SK-N-MC (cell line): ENCODE results near the gene EEF1AKMT2.

ENCODE experiments used
- EZH2 ChIP-seq: fragments of 200-600 bp; sonication (generic); IDR thresholded peaks from one replicate; pipeline ENCODE4 v1.6.1; 2017; ENCODE audit warnings: antibody characterized with exemption
- POLR2AphosphoS5 ChIP-seq: IDR thresholded peaks from 2 replicates; pipeline ENCODE4 v1.6.1; 2012; ENCODE audit warnings: mild to moderate bottlenecking, low read depth, low read length, borderline replicate concordance

DNA sequence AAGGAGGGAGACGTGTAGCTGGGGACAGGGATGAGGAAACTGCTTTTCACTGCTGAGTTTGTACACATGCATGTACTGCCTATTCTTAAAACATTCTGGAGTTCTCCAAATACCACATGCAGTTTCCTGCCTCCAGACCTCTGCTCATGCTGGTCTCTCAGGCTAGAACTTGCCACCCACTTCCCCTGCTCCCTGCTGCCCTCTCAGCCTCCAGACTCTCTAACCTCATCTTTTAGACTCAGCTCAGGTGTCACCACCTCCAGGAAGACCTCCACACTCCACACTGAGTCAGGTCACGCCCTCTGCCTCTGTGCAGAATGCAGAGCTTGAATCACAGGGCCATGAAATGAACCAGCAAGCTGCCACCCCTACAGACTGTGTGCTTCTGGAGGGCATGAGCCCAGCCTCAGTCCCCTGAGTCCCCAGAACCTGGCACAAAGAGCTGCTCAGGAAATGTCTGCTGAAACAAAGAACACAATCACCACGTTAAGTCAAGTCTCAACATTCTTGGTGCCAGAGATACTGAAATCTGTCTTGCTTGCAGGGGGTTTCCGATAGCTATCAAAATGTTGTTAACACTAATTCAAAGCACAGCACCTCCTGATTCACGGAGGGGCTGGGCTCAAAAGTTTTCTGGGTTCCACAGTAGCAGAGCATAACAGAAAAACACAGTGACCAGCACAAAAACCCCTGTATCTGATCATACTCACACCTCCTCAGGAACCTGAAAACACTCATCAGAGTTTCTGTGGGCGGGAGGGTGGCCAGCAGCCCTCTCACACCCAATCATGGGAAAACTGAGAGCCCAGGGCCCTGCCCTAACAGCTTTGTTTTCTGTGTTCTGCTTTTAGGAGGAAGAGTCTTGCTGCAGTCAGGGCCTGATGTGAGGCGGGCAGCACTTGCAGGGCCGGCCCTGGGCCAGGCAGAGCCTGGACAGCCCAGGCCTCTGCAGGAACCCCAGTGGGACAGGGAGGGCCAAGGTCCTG lies 68.6 kb downstream of the EEF1AKMT2 start:
- no peak for TF ChIP-seq POLR2AphosphoS5
- TF ChIP-seq EZH2, result no peak
